Body of pancreas (tissue), 4 donors: ENCODE measurements around the gene FHOD3.

Experiments used
- POLR2A ChIP-seq, 3 donors: fragments of 450-650 bp; IDR thresholded peaks; one replicate each; pipeline ENCODE4 v1.6.1; 2016; ENCODE audit warnings: antibody characterized with exemption in 3 of 3, mild to moderate bottlenecking in 2 of 3
- TF ChIP-seq, protein P1 (sequence below), 7 experiments: fragments of 450-650 bp in 4 of 7; fragments of 200-600 bp in 3 of 7; sonication (generic) in 3 of 7; IDR thresholded peaks; one replicate each; pipeline ENCODE4 v1.5.1; 2016 to 2019; ENCODE audit warnings: antibody characterized with exemption in 7 of 7

- TF ChIP-seq, protein P1, sequence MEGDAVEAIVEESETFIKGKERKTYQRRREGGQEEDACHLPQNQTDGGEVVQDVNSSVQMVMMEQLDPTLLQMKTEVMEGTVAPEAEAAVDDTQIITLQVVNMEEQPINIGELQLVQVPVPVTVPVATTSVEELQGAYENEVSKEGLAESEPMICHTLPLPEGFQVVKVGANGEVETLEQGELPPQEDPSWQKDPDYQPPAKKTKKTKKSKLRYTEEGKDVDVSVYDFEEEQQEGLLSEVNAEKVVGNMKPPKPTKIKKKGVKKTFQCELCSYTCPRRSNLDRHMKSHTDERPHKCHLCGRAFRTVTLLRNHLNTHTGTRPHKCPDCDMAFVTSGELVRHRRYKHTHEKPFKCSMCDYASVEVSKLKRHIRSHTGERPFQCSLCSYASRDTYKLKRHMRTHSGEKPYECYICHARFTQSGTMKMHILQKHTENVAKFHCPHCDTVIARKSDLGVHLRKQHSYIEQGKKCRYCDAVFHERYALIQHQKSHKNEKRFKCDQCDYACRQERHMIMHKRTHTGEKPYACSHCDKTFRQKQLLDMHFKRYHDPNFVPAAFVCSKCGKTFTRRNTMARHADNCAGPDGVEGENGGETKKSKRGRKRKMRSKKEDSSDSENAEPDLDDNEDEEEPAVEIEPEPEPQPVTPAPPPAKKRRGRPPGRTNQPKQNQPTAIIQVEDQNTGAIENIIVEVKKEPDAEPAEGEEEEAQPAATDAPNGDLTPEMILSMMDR (IDR thresholded peaks at IDR 0.05), result no peak
- TF ChIP-seq POLR2A (IDR thresholded peaks at IDR 0.05), result no peak
These were observed 83.6 kb downstream of the FHOD3 start for GRCh38 chr18:36381075-36381474.
